DOHH2 (cell line): ENCODE measurements around the gene CYP26B1.

Experiments
- EZH2phosphoT487 ChIP-seq: fragments of 200-600 bp; sonication (generic); IDR thresholded peaks from 2 replicates; pipeline ENCODE4 v1.6.1; 2017; ENCODE audit warnings: borderline replicate concordance, mild to moderate bottlenecking, antibody characterized with exemption, low read length, moderate library complexity, mixed read lengths
- TF ChIP-seq, protein P1 (sequence below): fragments of 200-600 bp; sonication (generic); IDR thresholded peaks from one replicate; pipeline ENCODE4 v1.5.1; 2014; ENCODE audit warnings: antibody characterized with exemption, mild to moderate bottlenecking, low read depth, low read length; ENCODE audit not compliant: poor library complexity, severe bottlenecking

DNA sequence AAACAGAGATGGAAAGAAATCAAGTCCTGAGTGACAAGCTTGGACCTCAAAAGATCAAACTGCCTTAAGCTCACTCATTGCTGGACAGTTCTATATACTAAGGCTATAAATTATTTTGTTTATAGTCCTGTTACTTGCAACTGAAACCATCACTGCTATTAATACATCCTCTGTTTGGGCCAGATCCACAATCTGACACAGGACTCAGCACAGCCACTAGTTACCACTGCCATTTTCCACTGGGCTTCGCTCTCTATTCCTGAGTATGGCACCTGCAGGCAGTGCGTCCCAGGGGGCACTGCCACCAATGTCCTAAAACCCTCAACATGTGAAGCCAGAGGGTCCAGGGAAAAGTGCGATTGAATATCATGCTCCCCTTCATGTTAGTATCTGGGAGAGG, 52.3 kb downstream of the CYP26B1 start:
- TF ChIP-seq, protein P1, sequence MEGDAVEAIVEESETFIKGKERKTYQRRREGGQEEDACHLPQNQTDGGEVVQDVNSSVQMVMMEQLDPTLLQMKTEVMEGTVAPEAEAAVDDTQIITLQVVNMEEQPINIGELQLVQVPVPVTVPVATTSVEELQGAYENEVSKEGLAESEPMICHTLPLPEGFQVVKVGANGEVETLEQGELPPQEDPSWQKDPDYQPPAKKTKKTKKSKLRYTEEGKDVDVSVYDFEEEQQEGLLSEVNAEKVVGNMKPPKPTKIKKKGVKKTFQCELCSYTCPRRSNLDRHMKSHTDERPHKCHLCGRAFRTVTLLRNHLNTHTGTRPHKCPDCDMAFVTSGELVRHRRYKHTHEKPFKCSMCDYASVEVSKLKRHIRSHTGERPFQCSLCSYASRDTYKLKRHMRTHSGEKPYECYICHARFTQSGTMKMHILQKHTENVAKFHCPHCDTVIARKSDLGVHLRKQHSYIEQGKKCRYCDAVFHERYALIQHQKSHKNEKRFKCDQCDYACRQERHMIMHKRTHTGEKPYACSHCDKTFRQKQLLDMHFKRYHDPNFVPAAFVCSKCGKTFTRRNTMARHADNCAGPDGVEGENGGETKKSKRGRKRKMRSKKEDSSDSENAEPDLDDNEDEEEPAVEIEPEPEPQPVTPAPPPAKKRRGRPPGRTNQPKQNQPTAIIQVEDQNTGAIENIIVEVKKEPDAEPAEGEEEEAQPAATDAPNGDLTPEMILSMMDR = no peak
- no peak for TF ChIP-seq EZH2phosphoT487
